ENCODE results near the gene PRG2.

The PRG2 gene

GRCh38 chr11:57390535-57390934 is at the start of gene PRG2:
Gene PRG2, minus strand, starts transcription at chr11:57390650. Its CDS starts 706 bp downstream, at chr11:57389944.
- peak; percentile 22 for DNase-seq (ENCODE audit: low spot score)

GRCh38 chr11:57439786-57440185 is 49.3 kb upstream of the PRG2 start:
- no peak for DNase-seq (ENCODE audit: low spot score)

- no peak for DNase-seq (ENCODE audit: low spot score)
Measured at GRCh38 chr11:57438345-57439285, 48.2 kb upstream of the PRG2 start.

- DNase-seq (ENCODE audit: low spot score): no peak
Measured at GRCh38 chr11:57436031-57436430, 45.6 kb upstream of the PRG2 start.

- DNase-seq (ENCODE audit: low spot score): no peak
Measured at GRCh38 chr11:57434640-57435546, 44.4 kb upstream of the PRG2 start.

GRCh38 chr11:57432714-57433163 is 42.3 kb upstream of the PRG2 start:
- DNase-seq (ENCODE audit: low spot score): peak; percentile 22

GRCh38 chr11:57432149-57432561 is 41.7 kb upstream of the PRG2 start:
- no peak for DNase-seq (ENCODE audit: low spot score)

- peak; percentile 16 for DNase-seq (ENCODE audit: low spot score)
Measured at GRCh38 chr11:57430952-57431351, 40.5 kb upstream of the PRG2 start.

GRCh38 chr11:57429946-57430345 is 39.5 kb upstream of the PRG2 start:
- no peak for DNase-seq (ENCODE audit: low spot score)

- DNase-seq (ENCODE audit: low spot score): no peak
Measured at GRCh38 chr11:57428643-57429042, 38.2 kb upstream of the PRG2 start.

- no peak for DNase-seq (ENCODE audit: low spot score)
Measured at GRCh38 chr11:57427727-57428082, 37.3 kb upstream of the PRG2 start.

GRCh38 chr11:57426929-57427726 is 36.7 kb upstream of the PRG2 start, which contains the start of gene SLC43A3:
Gene SLC43A3, minus strand, starts transcription at chr11:57427121. Its CDS starts 949 bp downstream, at chr11:57426172.
- peak; percentile 19 for DNase-seq (ENCODE audit: low spot score)

- no peak for DNase-seq (ENCODE audit: low spot score)
Measured at GRCh38 chr11:57426439-57426928, 36.0 kb upstream of the PRG2 start.

- peak; percentile 45 for DNase-seq (ENCODE audit: low spot score)
Measured at GRCh38 chr11:57425565-57426438, 35.4 kb upstream of the PRG2 start.

GRCh38 chr11:57424792-57425564 is 34.5 kb upstream of the PRG2 start:
- DNase-seq (ENCODE audit: low spot score): peak; percentile 89

GRCh38 chr11:57424137-57424791 is 33.8 kb upstream of the PRG2 start:
- DNase-seq (ENCODE audit: low spot score): no peak

- no peak for DNase-seq (ENCODE audit: low spot score)
Measured at GRCh38 chr11:57422669-57423068, 32.2 kb upstream of the PRG2 start.

- peak; percentile 14 for DNase-seq (ENCODE audit: low spot score)
Measured at GRCh38 chr11:57421805-57422204, 31.4 kb upstream of the PRG2 start.

- no peak for DNase-seq (ENCODE audit: low spot score)
Measured at GRCh38 chr11:57421066-57421465, 30.6 kb upstream of the PRG2 start.
